Calu3 (cell line): ENCODE data around the gene NOX3. TPM values are rescaled to one million over a fixed set of nuclear protein-coding genes. Genes with fewer than 3 reads are reported as not detected.

Experiments
- BruUV-seq: library from RNA; stranded (reverse); fragments of 400-500 nt; replicated peaks from 2 replicates; lab custom pipeline; 2021; lab: Mats Ljungman, UMichigan
- CTCF ChIA-PET: fragments of 300-600 bp; sonication (Branson Sonifier 250); formaldehyde crosslinking; loops from one replicate; lab custom pipeline; 2022; ENCODE audit warnings: antibody characterized with exemption; lab: Charles Lee
- DNase-seq: peaks from one replicate; pipeline ENCODE4 v3.0.0; 2022
- H3K27ac Mint-ChIP-seq: one replicate; pipeline ENCODE4 v1.8.0; 2022; ENCODE audit warnings: mixed read lengths; ENCODE audit not compliant: unreplicated experiment
- H3K27me3 Mint-ChIP-seq: one replicate; pipeline ENCODE4 v1.8.0; 2022; ENCODE audit warnings: mixed read lengths; ENCODE audit not compliant: unreplicated experiment
- H3K36me3 Mint-ChIP-seq: one replicate; pipeline ENCODE4 v1.8.0; 2022; ENCODE audit warnings: mild to moderate bottlenecking, moderate library complexity, mixed read lengths; ENCODE audit not compliant: insufficient read depth, unreplicated experiment
- H3K4me1 Mint-ChIP-seq: one replicate; pipeline ENCODE4 v1.8.0; 2022; ENCODE audit warnings: mild to moderate bottlenecking, low read depth, mixed read lengths; ENCODE audit not compliant: unreplicated experiment
- H3K4me3 Mint-ChIP-seq: one replicate; pipeline ENCODE4 v1.8.0; 2022; ENCODE audit warnings: mild to moderate bottlenecking, low read depth, moderate library complexity, mixed read lengths; ENCODE audit not compliant: unreplicated experiment
- H3K9me3 Mint-ChIP-seq: one replicate; pipeline ENCODE4 v1.8.0; 2022; ENCODE audit warnings: low read depth, mixed read lengths; ENCODE audit not compliant: unreplicated experiment
- CTCF ChIP-seq: fragments of 200-600 bp; IDR thresholded peaks from one replicate; pipeline ENCODE4 v1.8.0; 2022; ENCODE audit warnings: antibody characterized with exemption; ENCODE audit not compliant: unreplicated experiment
- intact Hi-C: fragments of 100-400 bp; cut with micrococcal nuclease; formaldehyde crosslinking; loops from one replicate; pipeline ENCODE4 v1.10.0; 2022; ENCODE audit not compliant: unreplicated experiment
- total RNA-seq: library from RNA; stranded (reverse); gene quantifications from 2 replicates; pipeline ENCODE4 v1.2.3, GENCODE V29; 2022

Gene NOX3
- total RNA-seq, 1 experiment from 2014 or later = not detected

DNA sequence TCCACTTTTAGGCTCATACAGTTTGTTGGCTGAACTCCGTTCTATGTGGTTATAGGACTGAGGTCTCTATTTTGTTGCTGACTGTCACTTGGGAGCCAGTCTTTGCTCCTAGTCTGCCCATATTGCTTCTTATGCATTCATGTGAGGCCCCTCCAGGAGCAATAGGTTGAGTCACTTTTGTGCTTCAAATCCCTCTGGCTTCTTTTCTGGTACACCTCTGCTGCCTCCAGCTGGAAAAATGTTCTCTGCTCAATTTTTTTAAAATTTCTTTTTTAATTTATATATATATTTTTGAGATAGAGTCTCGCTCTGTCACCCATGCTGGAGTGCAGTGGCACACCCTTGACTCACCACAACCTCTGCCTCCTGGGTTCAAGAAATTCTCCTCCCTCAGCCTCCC is 42.7 kb upstream of the NOX3 start:
- Mint-ChIP-seq H3K4me1 (peaks cover 17% of the 10 kb centered on the region), H3K9me3 (no peaks in the 10 kb centered on the region), H3K27ac (no peak overlapping the region), H3K27me3 (no peaks in the 10 kb centered on the region), H3K4me3 (no peak overlapping the region), H3K36me3 (peaks cover 5% of the 10 kb centered on the region)
- BruUV-seq = no TSS peak
- no peak for DNase-seq
- intact Hi-C loops = loop anchor here (10.0 kb wide), 1 partner anchor 174 kb away; no protein-coding TSS in a partner anchor
- CTCF ChIA-PET = no interaction called here
- no peak for TF ChIP-seq CTCF

GRCh38 chr6:155497273-155497672 is 41.6 kb upstream of the NOX3 start:
- intact Hi-C loops = loop anchor here (10.0 kb wide), 1 partner anchor 172 kb away; no protein-coding TSS in a partner anchor
- DNase-seq = no peak
- TF ChIP-seq CTCF = no peak
- H3K27ac Mint-ChIP-seq = no peak overlapping the region
- H3K36me3 Mint-ChIP-seq = peaks cover 5% of the 10 kb centered on the region
- H3K4me3 Mint-ChIP-seq = no peak overlapping the region
- peaks cover 28% of the 10 kb centered on the region for H3K4me1 Mint-ChIP-seq
- CTCF ChIA-PET = interaction anchor here (0.7 kb wide), 1 partner anchor 1549 kb away, joined by 5 read pairs; no protein-coding TSS in a partner anchor
- no TSS peak for BruUV-seq
- H3K9me3 Mint-ChIP-seq = no peaks in the 10 kb centered on the region
- H3K27me3 Mint-ChIP-seq = no peaks in the 10 kb centered on the region

GRCh38 chr6:155495011-155495768 is 39.6 kb upstream of the NOX3 start:
- TF ChIP-seq CTCF = no peak
- CTCF ChIA-PET = no interaction called here
- Mint-ChIP-seq H3K4me3 (no peak overlapping the region), H3K27ac (peak overlapping the region; percentile 82), H3K9me3 (no peaks in the 10 kb centered on the region), H3K36me3 (peaks cover 5% of the 10 kb centered on the region), H3K4me1 (peaks cover 30% of the 10 kb centered on the region), H3K27me3 (no peaks in the 10 kb centered on the region)
- no peak for DNase-seq
- no TSS peak for BruUV-seq
- intact Hi-C loops = loop anchor here (10.0 kb wide), 1 partner anchor 170 kb away; no protein-coding TSS in a partner anchor

DNA sequence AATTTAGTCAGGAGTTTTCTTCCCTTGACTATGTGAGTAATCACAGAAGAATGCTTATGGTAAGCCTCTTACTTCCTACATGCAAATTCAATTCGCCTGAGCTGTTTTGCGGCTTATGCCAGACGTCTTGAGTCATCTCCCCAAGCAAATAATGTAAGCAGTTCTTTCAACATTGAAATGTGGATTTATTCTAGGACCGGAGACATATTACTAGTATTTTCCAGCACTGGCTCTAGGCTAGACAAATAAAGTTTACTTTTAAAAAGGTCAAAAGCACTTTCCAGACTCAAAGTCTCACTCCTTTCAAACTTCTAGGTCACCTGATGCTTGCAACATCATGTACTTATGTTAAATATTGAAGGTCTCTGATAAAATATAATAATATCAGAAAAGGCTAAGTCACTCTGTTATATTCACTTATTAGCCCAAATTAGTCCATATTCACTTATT is 38.1 kb upstream of the NOX3 start:
- no peak for TF ChIP-seq CTCF
- CTCF ChIA-PET = no interaction called here
- Mint-ChIP-seq H3K4me1 (peaks cover 30% of the 10 kb centered on the region), H3K9me3 (no peaks in the 10 kb centered on the region), H3K36me3 (peaks cover 5% of the 10 kb centered on the region), H3K27ac (peak overlapping the region; percentile 82), H3K27me3 (no peaks in the 10 kb centered on the region), H3K4me3 (no peak overlapping the region)
- no TSS peak for BruUV-seq
- intact Hi-C loops = loop anchor here (10.0 kb wide), 1 partner anchor 169 kb away; no protein-coding TSS in a partner anchor
- DNase-seq = peak; percentile 55
